Measurements from ENCODE around the gene MICALL1. TPM values are rescaled to one million over a fixed set of nuclear protein-coding genes. Genes with fewer than 3 reads are reported as not detected.
A peak's percentile ranks its signal among the peaks of the same experiment; 100 is the strongest.

Gene MICALL1
- total RNA-seq, 1 donor from 2014 or later = 48.2 TPM

GRCh38 chr22:37957232-37957631, 51.1 kb downstream of the MICALL1 start:
- Mint-ChIP-seq H3K27ac (no peak overlapping the region), H3K9me3 (no peaks in the 10 kb centered on the region), H3K4me3 (no peak overlapping the region), H3K27me3 (ENCODE audit: low read depth) (peaks cover 10% of the 10 kb centered on the region), H3K36me3 (peaks cover 36% of the 10 kb centered on the region), H3K4me1 (peaks cover 22% of the 10 kb centered on the region)
- TF ChIP-seq CTCF (IDR thresholded peaks at IDR 0.05; ENCODE audit: unreplicated experiment) = no peak
- DNase-seq (ENCODE audit: low spot score in 2 of 2, unreplicated experiment in 2 of 2) = no peak

GRCh38 chr22:37959231-37959825, 53.2 kb downstream of the MICALL1 start:
- H3K4me1 Mint-ChIP-seq = peaks cover 7% of the 10 kb centered on the region
- H3K9me3 Mint-ChIP-seq = no peaks in the 10 kb centered on the region
- H3K36me3 Mint-ChIP-seq = peaks cover 42% of the 10 kb centered on the region
- no peak for DNase-seq (ENCODE audit: low spot score in 2 of 2, unreplicated experiment in 2 of 2)
- H3K27me3 Mint-ChIP-seq (ENCODE audit: low read depth) = no peaks in the 10 kb centered on the region
- H3K4me3 Mint-ChIP-seq = no peak overlapping the region
- no peak overlapping the region for H3K27ac Mint-ChIP-seq
- no peak for TF ChIP-seq CTCF (IDR thresholded peaks at IDR 0.05; ENCODE audit: unreplicated experiment)

GRCh38 chr22:37961062-37961461, 55.0 kb downstream of the MICALL1 start:
- Mint-ChIP-seq H3K9me3 (no peaks in the 10 kb centered on the region), H3K36me3 (peaks cover 42% of the 10 kb centered on the region), H3K4me3 (no peak overlapping the region), H3K27me3 (ENCODE audit: low read depth) (no peaks in the 10 kb centered on the region), H3K27ac (no peak overlapping the region), H3K4me1 (peaks cover 2% of the 10 kb centered on the region)
- TF ChIP-seq CTCF (IDR thresholded peaks at IDR 0.05; ENCODE audit: unreplicated experiment) = no peak
- DNase-seq (ENCODE audit: low spot score in 2 of 2, unreplicated experiment in 2 of 2) = no peak

GRCh38 chr22:37965940-37966664, 60.0 kb downstream of the MICALL1 start:
- Mint-ChIP-seq H3K4me1 (peaks cover 2% of the 10 kb centered on the region), H3K36me3 (peaks cover 29% of the 10 kb centered on the region), H3K27ac (peak overlapping the region; percentile 10), H3K4me3 (no peak overlapping the region), H3K27me3 (ENCODE audit: low read depth) (no peaks in the 10 kb centered on the region), H3K9me3 (no peaks in the 10 kb centered on the region)
- no peak for TF ChIP-seq CTCF (IDR thresholded peaks at IDR 0.05; ENCODE audit: unreplicated experiment)
- DNase-seq (ENCODE audit: low spot score in 2 of 2, unreplicated experiment in 2 of 2) = no peak

- TF ChIP-seq CTCF (IDR thresholded peaks at IDR 0.05; ENCODE audit: unreplicated experiment) = no peak
- Mint-ChIP-seq H3K4me3 (no peak overlapping the region), H3K27ac (no peak overlapping the region), H3K27me3 (ENCODE audit: low read depth) (no peaks in the 10 kb centered on the region), H3K36me3 (peaks cover 24% of the 10 kb centered on the region), H3K9me3 (no peaks in the 10 kb centered on the region), H3K4me1 (peaks cover 7% of the 10 kb centered on the region)
- no peak for DNase-seq (ENCODE audit: low spot score in 2 of 2, unreplicated experiment in 2 of 2)
These were observed 61.0 kb downstream of the MICALL1 start for GRCh38 chr22:37967147-37967546.
